GM12892 (cell line): Measurements from ENCODE around the gene INKA1.

ENCODE experiments used
- POLR2A ChIP-seq: IDR thresholded peaks from 2 replicates; pipeline ENCODE4 v1.6.1; 2011; ENCODE audit warnings: low read depth, low read length, control low read depth
- TAF1 ChIP-seq: IDR thresholded peaks from 2 replicates; pipeline ENCODE4 v1.6.1; 2011; ENCODE audit warnings: low read depth, mild to moderate bottlenecking, control low read depth, low read length, borderline replicate concordance

DNA sequence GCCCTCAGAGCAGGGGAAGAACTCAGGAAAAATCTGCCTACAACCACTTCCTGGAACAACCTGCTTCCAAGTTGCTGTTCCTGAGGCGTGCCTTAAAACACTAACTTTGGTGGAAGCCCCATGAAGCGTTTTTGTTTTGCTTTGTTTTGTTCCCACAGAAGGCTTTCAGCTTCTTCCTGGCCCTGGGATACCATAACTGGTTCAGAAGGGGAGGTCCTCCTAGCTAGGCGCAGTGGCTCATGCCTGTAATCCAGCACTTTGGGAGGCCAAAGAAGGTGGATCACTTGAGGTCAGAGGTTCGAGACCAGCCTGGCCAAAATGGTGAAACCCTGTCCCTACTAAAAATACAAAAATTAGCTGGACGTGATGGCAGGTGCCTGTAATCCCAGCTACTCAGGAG lies 15.5 kb upstream of the INKA1 start:
- TF ChIP-seq POLR2A = no peak
- no peak for TF ChIP-seq TAF1
